GM21737 (cell line): ENCODE measurements around the gene PTPN6.

ENCODE experiments used
- ATAC-seq: cut with Tn5 transposase; IDR thresholded peaks from one replicate; pipeline ENCODE4 v1.9.1; 2021; ENCODE audit warnings: mild to moderate bottlenecking, moderate library complexity; ENCODE audit not compliant: unreplicated experiment

The PTPN6 gene

DNA sequence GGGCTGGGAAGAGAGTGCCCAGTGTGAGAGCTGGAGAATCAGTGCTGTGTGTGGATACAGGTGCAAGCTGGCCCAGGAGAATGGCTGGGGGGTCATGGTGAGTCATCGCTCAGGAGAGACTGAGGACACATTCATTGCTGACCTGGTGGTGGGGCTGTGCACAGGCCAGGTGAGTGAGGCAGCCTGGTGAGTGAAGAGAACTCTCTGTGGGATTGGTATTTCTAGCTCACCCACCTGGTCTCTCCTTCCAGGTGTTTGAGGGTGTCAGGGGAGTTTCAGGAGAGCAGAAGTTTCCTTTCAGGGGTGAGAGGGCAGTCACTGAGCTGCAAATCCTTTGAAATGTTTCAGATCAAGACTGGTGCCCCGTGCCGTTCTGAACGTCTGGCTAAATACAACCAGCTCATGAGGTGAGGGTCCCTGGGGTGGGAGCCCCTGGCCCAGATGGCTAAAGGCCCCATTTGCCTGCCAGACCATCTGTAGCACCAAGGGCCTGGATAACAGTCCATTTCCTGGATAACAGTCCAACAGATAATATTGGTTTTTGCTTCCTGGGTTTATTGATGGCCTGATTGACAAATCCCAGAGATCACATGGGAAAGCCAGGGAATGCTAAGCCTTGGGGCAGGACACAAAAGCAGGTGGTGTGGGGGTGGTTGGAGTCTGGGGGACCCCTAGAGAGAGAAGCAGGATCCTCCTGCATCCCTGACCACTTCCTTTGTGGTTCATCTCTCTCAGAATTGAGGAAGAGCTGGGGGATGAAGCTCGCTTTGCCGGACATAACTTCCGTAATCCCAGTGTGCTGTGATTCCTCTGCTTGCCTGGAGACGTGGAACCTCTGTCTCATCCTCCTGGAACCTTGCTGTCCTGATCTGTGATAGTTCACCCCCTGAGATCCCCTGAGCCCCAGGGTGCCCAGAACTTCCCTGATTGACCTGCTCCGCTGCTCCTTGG lies 28.9 kb upstream of the PTPN6 start:
- no peak for ATAC-seq

DNA sequence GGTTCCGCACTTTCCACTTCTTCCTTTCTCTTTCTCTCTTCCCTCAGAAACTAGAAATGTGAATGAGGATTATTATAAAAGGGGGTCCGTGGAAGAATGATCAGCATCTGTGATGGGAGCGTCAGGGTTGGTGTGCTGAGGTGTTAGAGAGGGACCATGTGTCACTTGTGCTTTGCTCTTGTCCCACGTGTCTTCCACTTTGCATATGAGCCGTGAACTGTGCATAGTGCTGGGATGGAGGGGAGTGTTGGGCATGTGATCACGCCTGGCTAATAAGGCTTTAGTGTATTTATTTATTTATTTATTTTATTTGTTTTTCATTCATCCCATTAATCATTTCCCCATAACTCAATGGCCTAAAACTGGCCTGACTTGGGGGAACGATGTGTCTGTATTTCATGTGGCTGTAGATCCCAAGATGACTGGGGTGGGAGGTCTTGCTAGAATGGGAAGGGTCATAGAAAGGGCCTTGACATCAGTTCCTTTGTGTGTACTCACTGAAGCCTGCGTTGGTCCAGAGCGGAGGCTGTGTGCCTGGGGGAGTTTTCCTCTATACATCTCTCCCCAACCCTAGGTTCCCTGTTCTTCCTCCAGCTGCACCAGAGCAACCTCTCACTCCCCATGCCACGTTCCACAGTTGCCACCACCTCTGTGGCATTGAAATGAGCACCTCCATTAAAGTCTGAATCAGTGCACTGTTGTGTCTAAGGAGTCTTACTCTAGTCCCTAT lies 28.0 kb upstream of the PTPN6 start:
- ATAC-seq: no peak

DNA sequence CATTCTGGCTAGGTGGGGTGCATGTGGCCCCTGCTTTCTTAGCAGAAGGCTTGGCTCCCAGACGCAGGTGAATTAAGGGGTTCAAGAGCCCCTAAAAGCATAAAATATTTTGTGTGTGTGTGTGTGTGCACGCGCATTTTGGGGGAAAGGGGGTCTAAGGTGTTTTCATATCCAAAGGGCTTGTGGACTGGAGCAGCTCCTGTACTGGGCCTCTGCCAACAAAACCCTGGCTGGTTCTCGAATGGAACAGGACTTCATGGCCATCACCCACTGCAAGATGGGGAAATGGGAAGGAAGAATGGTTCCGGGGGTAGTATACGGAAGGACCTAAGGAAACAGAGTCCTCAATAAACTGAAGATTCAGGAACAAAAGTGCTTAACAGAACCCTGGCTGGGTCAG lies 27.3 kb upstream of the PTPN6 start:
- no peak for ATAC-seq

DNA sequence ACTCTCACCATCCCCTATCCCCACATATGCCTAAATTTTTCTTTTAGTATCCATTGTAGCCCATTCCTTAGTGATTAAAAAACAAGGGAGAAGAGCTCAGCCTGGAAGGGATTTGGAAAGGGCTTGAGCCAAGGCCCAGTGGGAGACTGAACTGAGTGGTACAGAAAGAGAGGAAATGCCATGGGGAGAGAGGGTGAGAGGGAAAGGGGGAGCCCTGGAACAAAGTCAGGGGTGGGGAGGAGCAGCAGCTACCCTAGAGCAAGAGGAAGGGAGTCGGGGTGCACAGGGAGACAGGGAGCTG lies 26.0 kb upstream of the PTPN6 start:
- ATAC-seq: no peak

DNA sequence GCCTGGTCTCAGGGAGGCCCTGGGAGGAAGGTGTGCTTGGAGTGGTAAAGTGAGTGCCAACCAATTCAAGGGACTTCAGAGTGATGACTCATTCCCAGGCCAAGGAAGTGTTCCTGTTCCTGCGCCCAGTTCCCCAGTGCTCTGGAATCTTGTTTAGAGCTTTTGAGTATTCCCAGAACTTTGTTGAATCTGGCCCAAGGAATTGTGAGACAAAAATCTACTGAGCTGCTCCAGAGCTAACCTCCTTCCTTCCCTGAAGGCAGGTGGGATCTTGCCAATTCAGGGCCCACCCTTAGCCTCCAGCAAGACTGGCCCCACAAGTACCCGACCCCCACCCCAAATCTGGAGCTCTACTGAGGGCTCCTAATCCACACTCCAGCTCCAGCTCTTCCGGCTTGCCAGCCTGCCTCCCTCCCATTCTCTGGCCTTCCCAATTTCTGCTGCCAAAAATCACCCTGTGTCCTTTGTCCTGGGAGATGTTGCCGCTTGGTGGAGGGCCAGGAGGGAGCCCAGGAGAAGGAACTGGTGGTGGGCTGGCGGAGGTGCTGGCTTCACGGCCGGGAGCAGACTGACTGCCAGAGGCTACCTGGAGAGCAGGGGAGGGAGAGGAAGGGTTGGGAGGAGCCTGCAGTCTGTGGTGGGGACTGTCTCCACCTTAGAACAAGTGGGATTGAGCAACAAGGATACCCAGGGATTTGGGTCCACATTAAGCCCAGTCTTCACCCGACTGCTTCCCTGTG lies 25.4 kb upstream of the PTPN6 start:
- ATAC-seq: no peak

- no peak for ATAC-seq
Observed at GRCh38 chr12:6927379-6928021, 23.7 kb upstream of the PTPN6 start, which contains the start of gene ATN1. TSS of gene ATN1 (plus strand) at chr12:6927959. CDS start at chr12:6934002, 6,043 bp downstream.

GRCh38 chr12:6928022-6928702 lies 23.0 kb upstream of the PTPN6 start:
- ATAC-seq: no peak

- ATAC-seq: no peak
Observed at GRCh38 chr12:6928703-6929407, 22.3 kb upstream of the PTPN6 start.

DNA sequence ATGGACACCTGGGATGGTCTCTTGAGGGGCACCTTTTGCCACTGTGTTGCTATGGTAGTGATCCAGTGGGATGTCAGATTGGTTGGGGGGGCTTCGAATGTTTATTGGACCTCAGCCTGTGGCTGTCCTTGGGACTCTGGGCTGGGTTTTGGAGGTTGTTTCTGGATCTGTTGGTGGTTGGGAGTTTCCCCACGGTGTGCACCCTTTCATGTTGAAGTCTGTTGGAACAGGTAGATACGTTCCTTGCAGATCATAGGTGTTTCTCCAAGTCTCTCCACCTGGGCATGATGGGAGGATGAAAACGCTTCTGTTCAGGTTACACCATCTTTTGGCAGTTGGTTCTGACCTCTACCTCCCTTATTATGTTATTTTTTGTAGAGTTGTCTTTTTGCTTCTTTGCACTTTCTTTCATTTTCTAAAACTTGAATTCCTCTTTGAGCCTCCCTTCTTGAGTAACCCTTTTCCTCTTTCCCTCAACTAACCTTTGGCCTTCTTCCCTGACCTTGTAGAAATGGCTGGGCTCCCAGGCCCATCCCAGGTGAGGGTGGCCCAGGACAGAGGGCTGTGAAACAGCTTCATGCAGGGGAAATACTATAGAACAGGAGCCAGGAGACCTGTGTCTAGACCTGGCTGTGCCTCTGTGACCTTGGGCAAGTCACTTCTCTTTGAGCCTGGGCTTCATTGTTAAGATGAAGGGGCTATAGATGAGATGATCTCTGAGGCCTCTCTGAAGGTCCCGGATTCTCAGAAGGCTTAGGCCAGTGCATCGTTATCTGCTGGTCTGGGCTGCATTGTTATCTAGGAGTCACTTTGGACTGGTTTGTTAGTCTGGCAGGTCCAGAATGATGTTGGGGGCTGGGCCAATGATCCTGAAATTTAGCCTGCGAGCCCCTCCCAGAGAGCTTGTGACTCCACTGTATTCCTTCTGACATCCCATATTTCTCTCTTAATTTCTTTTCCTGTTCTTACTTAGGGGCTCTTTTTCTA lies 21.4 kb upstream of the PTPN6 start:
- no peak for ATAC-seq

GRCh38 chr12:6932766-6933165 lies 18.4 kb upstream of the PTPN6 start:
- no peak for ATAC-seq

DNA sequence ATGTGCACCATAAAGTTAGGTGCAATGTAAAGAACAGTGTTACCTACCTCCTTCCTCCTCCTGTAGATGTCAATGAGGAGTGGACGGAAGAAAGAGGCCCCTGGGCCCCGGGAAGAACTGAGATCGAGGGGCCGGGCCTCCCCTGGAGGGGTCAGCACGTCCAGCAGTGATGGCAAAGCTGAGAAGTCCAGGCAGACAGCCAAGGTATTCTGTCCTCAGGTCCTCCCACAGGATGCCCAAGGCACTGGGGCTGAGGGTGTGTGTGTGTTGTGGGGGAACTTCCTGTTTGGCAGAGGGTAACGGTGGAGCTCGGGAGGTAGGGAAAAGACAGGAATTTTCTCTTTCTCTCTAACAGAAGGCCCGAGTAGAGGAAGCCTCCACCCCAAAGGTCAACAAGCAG lies 17.0 kb upstream of the PTPN6 start:
- no peak for ATAC-seq

DNA sequence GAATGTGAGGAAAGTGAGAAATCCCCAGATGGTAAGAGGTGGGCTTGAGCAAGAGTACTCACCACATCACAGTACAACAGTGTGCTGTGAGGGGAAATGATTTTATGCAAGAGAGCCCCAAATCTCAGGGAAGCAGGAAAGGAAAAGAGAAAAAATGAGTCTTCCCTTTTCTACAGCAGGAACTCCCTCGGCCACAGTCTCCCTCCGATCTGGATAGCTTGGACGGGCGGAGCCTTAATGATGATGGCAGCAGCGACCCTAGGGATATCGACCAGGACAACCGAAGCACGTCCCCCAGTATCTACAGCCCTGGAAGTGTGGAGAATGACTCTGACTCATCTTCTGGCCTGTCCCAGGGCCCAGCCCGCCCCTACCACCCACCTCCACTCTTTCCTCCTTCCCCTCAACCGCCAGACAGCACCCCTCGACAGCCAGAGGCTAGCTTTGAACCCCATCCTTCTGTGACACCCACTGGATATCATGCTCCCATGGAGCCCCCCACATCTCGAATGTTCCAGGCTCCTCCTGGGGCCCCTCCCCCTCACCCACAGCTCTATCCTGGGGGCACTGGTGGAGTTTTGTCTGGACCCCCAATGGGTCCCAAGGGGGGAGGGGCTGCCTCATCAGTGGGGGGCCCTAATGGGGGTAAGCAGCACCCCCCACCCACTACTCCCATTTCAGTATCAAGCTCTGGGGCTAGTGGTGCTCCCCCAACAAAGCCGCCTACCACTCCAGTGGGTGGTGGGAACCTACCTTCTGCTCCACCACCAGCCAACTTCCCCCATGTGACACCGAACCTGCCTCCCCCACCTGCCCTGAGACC lies 15.6 kb upstream of the PTPN6 start:
- ATAC-seq: no peak

DNA sequence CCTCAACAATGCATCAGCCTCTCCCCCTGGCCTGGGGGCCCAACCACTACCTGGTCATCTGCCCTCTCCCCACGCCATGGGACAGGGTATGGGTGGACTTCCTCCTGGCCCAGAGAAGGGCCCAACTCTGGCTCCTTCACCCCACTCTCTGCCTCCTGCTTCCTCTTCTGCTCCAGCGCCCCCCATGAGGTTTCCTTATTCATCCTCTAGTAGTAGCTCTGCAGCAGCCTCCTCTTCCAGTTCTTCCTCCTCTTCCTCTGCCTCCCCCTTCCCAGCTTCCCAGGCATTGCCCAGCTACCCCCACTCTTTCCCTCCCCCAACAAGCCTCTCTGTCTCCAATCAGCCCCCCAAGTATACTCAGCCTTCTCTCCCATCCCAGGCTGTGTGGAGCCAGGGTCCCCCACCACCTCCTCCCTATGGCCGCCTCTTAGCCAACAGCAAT lies 14.9 kb upstream of the PTPN6 start:
- no peak for ATAC-seq

- peak; percentile 5 for ATAC-seq
Observed at GRCh38 chr12:6936636-6937480, 14.3 kb upstream of the PTPN6 start.

GRCh38 chr12:6937481-6938352 lies 13.4 kb upstream of the PTPN6 start:
- peak; percentile 76 for ATAC-seq
